ENCODE results near the gene ALOX5. TPM values are rescaled to one million over a fixed set of nuclear protein-coding genes. Genes with fewer than 3 reads are reported as not detected.
A peak's percentile ranks its signal among the peaks of the same experiment; 100 is the strongest.

The ALOX5 gene
- total and polyA plus RNA-seq, 10 of the 15 experiments (the other 5 are each of a cell fraction or from before 2014, with no cell fraction given): 0.43 to 102 (median 34.2) TPM

DNA sequence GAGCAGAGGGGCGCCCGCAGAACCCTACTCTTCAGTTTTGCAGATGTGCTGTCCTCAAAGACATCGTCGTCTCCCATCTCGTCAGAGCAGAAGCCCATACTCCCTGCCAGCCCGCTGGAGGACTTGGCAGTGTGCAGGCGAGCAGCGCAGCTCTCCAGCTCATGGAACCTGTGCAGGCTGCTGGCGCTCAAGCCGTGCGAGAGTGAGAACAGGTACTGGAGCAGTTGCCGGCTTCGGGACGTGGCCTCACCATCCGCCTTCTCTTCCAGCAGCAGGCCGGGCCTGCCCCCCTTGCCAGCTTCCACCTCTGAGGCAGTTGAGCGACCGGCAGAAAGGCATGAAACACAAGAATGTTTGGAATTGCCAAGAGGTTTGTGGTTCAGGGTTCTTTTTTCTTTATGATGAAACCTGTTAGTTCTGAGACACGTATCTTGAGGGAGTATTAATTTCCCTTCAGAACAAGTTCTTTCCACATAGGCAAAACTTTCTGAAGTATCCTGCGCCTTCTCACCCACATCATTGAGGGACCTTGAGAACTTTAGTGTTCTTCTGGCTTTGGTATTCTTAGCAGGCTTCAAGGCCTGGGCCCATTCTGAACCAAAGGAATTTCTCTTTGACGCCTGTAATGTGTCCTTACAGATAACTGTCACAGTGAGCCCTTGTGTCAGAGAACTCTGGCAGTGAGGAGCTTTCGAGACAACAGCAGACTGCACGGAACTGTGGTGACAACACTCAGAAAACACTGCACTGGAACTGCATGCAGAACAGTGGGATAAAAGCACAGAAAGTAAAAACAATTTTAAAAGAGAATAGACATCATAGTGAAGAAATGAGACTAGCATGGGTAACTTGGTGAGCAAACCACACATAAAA is 89.5 kb downstream of the ALOX5 start:
- Histone ChIP-seq H3K4me3 (peak overlapping the region; percentile 51; the same call in 1 of the 2 replicates), H2AFZ (ENCODE audit: control insufficient read depth, low read depth, low read length) (no peak overlapping the region), H3K4me1 (ENCODE audit: control insufficient read depth, insufficient read depth, low read length) (peaks cover 58% of the 10 kb centered on the region), H3K27ac (ENCODE audit: control insufficient read depth, insufficient read depth) (peak overlapping the region; percentile 99), H3K36me3 (ENCODE audit: control insufficient read depth in 2 of 2, insufficient read depth in 2 of 2, low read length in 1 of 2) (peaks cover 0 to 2% of the 10 kb centered on the region in 2 experiments; a peak in 1 of 4 replicates), H3K4me2 (ENCODE audit: control insufficient read depth, insufficient read depth) (peak overlapping the region; percentile 76), H3K9me3 (replicated peaks; ENCODE audit: control insufficient read depth, insufficient read depth, low read length) (no peaks in the 10 kb centered on the region), H3K9ac (ENCODE audit: control insufficient read depth, insufficient read depth, low read length) (peak overlapping the region; percentile 22), H3K79me2 (ENCODE audit: control insufficient read depth, insufficient read depth, low read length) (peaks cover 34% of the 10 kb centered on the region), H4K20me1 (ENCODE audit: control insufficient read depth, insufficient read depth) (no peaks in the 10 kb centered on the region), H3K27me3 (replicated peaks in 1 of 2; ENCODE audit: control insufficient read depth in 2 of 2, insufficient read depth in 2 of 2, low read length in 1 of 2) (no peaks in the 10 kb centered on the region)
- TF ChIP-seq EP300 (IDR thresholded peaks at IDR 0.05; ENCODE audit: borderline replicate concordance in 1 of 2, control insufficient read depth in 1 of 2, low read depth in 2 of 2, low read length in 2 of 2): no peak
- TF ChIP-seq, protein P1, sequence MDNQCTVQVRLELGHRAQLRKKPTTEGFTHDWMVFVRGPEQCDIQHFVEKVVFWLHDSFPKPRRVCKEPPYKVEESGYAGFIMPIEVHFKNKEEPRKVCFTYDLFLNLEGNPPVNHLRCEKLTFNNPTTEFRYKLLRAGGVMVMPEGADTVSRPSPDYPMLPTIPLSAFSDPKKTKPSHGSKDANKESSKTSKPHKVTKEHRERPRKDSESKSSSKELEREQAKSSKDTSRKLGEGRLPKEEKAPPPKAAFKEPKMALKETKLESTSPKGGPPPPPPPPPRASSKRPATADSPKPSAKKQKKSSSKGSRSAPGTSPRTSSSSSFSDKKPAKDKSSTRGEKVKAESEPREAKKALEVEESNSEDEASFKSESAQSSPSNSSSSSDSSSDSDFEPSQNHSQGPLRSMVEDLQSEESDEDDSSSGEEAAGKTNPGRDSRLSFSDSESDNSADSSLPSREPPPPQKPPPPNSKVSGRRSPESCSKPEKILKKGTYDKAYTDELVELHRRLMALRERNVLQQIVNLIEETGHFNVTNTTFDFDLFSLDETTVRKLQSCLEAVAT (IDR thresholded peaks at IDR 0.05): 0 out of 2 replicates have a peak, but pooled peaks have one; percentile 14
- no peak for TF ChIP-seq CREB1 (IDR thresholded peaks at IDR 0.05; ENCODE audit: low read depth)
- TF ChIP-seq TCF3 (IDR thresholded peaks at IDR 0.05; ENCODE audit: borderline replicate concordance, insufficient read depth, low read depth, low read length): no peak
- RAD21 ChIA-PET (ENCODE audit: unreplicated experiment): interaction anchor here (1.0 to 2.6 kb wide), 4 partner anchors 28 to 560 kb away, joined by 3 to 33 read pairs (median 5); partner anchors contain the start of gene ZFAND4
- in situ Hi-C loops (cut with MboI): loop anchor here (5.0 to 10.0 kb wide), 4 partner anchors 209 to 564 kb away; partner anchors contain the start of genes WASHC2C and ZFAND4
- intact Hi-C loops (cut with micrococcal nuclease; ENCODE audit: unreplicated experiment): loop anchor here (2.0 to 10.0 kb wide), 3 partner anchors 89 to 561 kb away; partner anchors contain the start of gene ALOX5
- CTCF ChIA-PET: interaction anchor here (1.1 to 3.4 kb wide), 6 partner anchors 44 to 565 kb away, joined by 3 to 25 read pairs (median 6); partner anchors contain the start of gene ZFAND4
- DNase-seq (ENCODE audit: low read depth, low spot score) (no peak), ATAC-seq (no peak), FAIRE-seq (no peak)
- POLR2A ChIA-PET: interaction anchor here (1.0 to 1.3 kb wide), 3 partner anchors 44 to 213 kb away, joined by 3 to 8 read pairs (median 5); no protein-coding TSS in a partner anchor
- WGBS (ENCODE audit: insufficient coverage, insufficient replicate concordance, low lambda C conversion rate, missing lambda C conversion rate): 94% methylated on average over 23 of the region's 23 CpGs
- SMC1A ChIA-PET (ENCODE audit: uncharacterized antibody, unreplicated experiment): interaction anchor here (1.3 to 5.3 kb wide), 7 partner anchors 42 to 560 kb away, joined by 3 to 56 read pairs (median 16); partner anchors contain the start of gene ZFAND4
- no TSS peak for BruUV-seq (replicated peaks)
